HCT116 (cell line): ENCODE measurements around the gene CCDC197. TPM values are rescaled to one million over a fixed set of nuclear protein-coding genes. Genes with fewer than 3 reads are reported as not detected.

Experiments used
- ATAC-seq: fragments of 200-7000 bp; cut with Tn5 transposase; 2 replicates; pipeline ENCODE4 v1.9.1; 2020; ENCODE audit warnings: mild to moderate bottlenecking, moderate library complexity
- BruUV-seq: library from RNA; stranded (reverse); fragments of 400-500 nt; replicated peaks from 2 replicates; lab custom pipeline; 2021; lab: Mats Ljungman, UMichigan
- CTCF ChIA-PET: fragments of 300-600 bp; sonication (Branson Sonifier 250); formaldehyde crosslinking; loops from one replicate; lab custom pipeline; 2021; ENCODE audit warnings: antibody characterized with exemption; lab: Charles Lee
- POLR2A ChIA-PET: fragments of 300-600, 350-600 bp; sonication (Branson Sonifier 250); formaldehyde crosslinking; loops from one replicate; lab custom pipeline; 2021; ENCODE audit warnings: antibody characterized with exemption; lab: Charles Lee
- RAD21 ChIA-PET, 2 experiments: fragments of 300-600 bp; sonication (Branson Sonifier 250); formaldehyde crosslinking; loops; one replicate each; lab custom pipeline; 2023; ENCODE audit warnings: low total read pairs in 2 of 2; ENCODE audit not compliant: uncharacterized antibody in 2 of 2, unreplicated experiment in 2 of 2, low non-redundant PET in 1 of 2; lab: Charles Lee
- DNase-seq: peaks from one replicate; pipeline ENCODE4 v3.0.0-alpha.2; 2010; ENCODE audit warnings: low read depth, low spot score
- H2AFZ ChIP-seq: fragments of 200-600 bp; shearing (Covaris generic), sonication (generic); 2 replicates; pipeline ENCODE4 v1.6.1; 2017; ENCODE audit warnings: low read depth, mixed run types, mixed read lengths, antibody characterized with exemption, low read length; ENCODE audit not compliant: poor library complexity, severe bottlenecking
- H3K27ac ChIP-seq: 2 replicates; pipeline ENCODE4 v1.5.1; 2012; ENCODE audit warnings: low read depth, low read length
- H3K27me3 ChIP-seq: fragments of 200-600 bp; sonication (generic); 2 replicates; pipeline ENCODE4 v1.6.1; 2016; ENCODE audit warnings: mixed run types, low read length, mixed read lengths; ENCODE audit not compliant: insufficient read depth
- H3K36me3 ChIP-seq, 2 experiments: fragments of 200-500 bp in 1 of 2; fragments of 200-600 bp in 1 of 2; sonication (Bioruptor generic) in 1 of 2; sonication (generic) in 1 of 2; 2 replicates each; pipeline versions ENCODE4 v1.5.1 to v1.6.1; 2014 to 2016; ENCODE audit warnings: low read length in 2 of 2, inconsistent platforms in 1 of 2, mixed read lengths in 1 of 2, mixed run types in 1 of 2; ENCODE audit not compliant: insufficient read depth in 2 of 2, control insufficient read depth in 1 of 2
- H3K4me1 ChIP-seq, 2 experiments: fragments of 200-600 bp in 1 of 2; sonication (generic) in 1 of 2; 2 replicates each; pipeline versions ENCODE4 v1.5.1 to v1.6.1; 2012 to 2017; ENCODE audit warnings: low read length in 2 of 2, inconsistent platforms in 1 of 2, mild to moderate bottlenecking in 1 of 2, mixed read lengths in 1 of 2, mixed run types in 1 of 2, moderate library complexity in 1 of 2; ENCODE audit not compliant: insufficient read depth in 2 of 2, control insufficient read depth in 1 of 2
- H3K4me2 ChIP-seq: fragments of 200-600 bp; sonication (generic); 2 replicates; pipeline ENCODE4 v1.6.1; 2017; ENCODE audit warnings: mixed run types, low read length, mixed read lengths
- H3K4me3 ChIP-seq, 2 experiments: fragments of 200-600 bp in 1 of 2; sonication (generic) in 1 of 2; replicated peaks in 1 of 2; 2 replicates each; pipeline ENCODE4 v1.5.1; 2011 to 2016; ENCODE audit warnings: low read length in 2 of 2, control low read depth in 1 of 2, low read depth in 1 of 2, mild to moderate bottlenecking in 1 of 2, mixed read lengths in 1 of 2, mixed run types in 1 of 2
- H3K79me2 ChIP-seq: fragments of 200-600 bp; sonication (generic); 2 replicates; pipeline ENCODE4 v1.6.1; 2017; ENCODE audit warnings: mild to moderate bottlenecking, mixed run types, low read length, moderate library complexity, mixed read lengths; ENCODE audit not compliant: insufficient read depth
- H3K9ac ChIP-seq: fragments of 200-600 bp; sonication (generic); 2 replicates; pipeline ENCODE4 v1.6.1; 2016; ENCODE audit warnings: low read length, mixed read lengths
- H3K9me2 ChIP-seq: fragments of 200-600 bp; sonication (generic), shearing (Covaris generic); 2 replicates; pipeline ENCODE4 v1.6.1; 2017; ENCODE audit warnings: mixed run types, mild to moderate bottlenecking, moderate library complexity; ENCODE audit not compliant: insufficient read depth
- H3K9me3 ChIP-seq, 2 experiments: fragments of 200-500 bp in 1 of 2; fragments of 200-600 bp in 1 of 2; sonication (Bioruptor generic) in 1 of 2; sonication (generic) in 1 of 2; 2 replicates each; pipeline ENCODE4 v1.6.1; 2014 to 2017; ENCODE audit warnings: low read length in 2 of 2, mixed read lengths in 2 of 2, inconsistent platforms in 1 of 2, low read depth in 1 of 2, mild to moderate bottlenecking in 1 of 2, mixed run types in 1 of 2, moderate library complexity in 1 of 2; ENCODE audit not compliant: control insufficient read depth in 1 of 2, insufficient read depth in 1 of 2
- H4K20me1 ChIP-seq: fragments of 200-600 bp; sonication (generic), shearing (Covaris generic); 2 replicates; pipeline ENCODE4 v1.6.1; 2017; ENCODE audit warnings: mixed run types, mild to moderate bottlenecking, moderate library complexity; ENCODE audit not compliant: insufficient read depth
- CBX3 ChIP-seq: IDR thresholded peaks from 2 replicates; pipeline ENCODE4 v1.6.1; 2012; ENCODE audit warnings: low read depth
- CEBPB ChIP-seq: IDR thresholded peaks from 2 replicates; pipeline ENCODE4 v1.6.1; 2012; ENCODE audit warnings: low read depth
- EZH2 ChIP-seq: fragments of 200-600 bp; sonication (generic); IDR thresholded peaks from 2 replicates; pipeline ENCODE4 v1.6.1; 2017; ENCODE audit warnings: antibody characterized with exemption, mixed run types
- FOSL1 ChIP-seq: IDR thresholded peaks from 2 replicates; pipeline ENCODE4 v1.6.1; 2012; ENCODE audit warnings: low read depth
- POLR2A ChIP-seq: IDR thresholded peaks from 2 replicates; pipeline ENCODE4 v1.7.0; 2011; ENCODE audit warnings: borderline replicate concordance; ENCODE audit not compliant: insufficient read depth, insufficient read length; ENCODE audit errors: extremely low read depth
- POLR2AphosphoS5 ChIP-seq: IDR thresholded peaks from 2 replicates; pipeline ENCODE4 v1.6.1; 2011; ENCODE audit warnings: mild to moderate bottlenecking, low read depth, low read length, moderate library complexity
- SIN3A ChIP-seq: IDR thresholded peaks from 2 replicates; pipeline ENCODE4 v1.6.1; 2012; ENCODE audit warnings: low read depth
- SP1 ChIP-seq: IDR thresholded peaks from 2 replicates; pipeline ENCODE4 v1.6.1; 2012; ENCODE audit warnings: low read depth
- TCF7L2 ChIP-seq: IDR thresholded peaks from 2 replicates; pipeline ENCODE4 v1.7.0; 2011; ENCODE audit warnings: borderline replicate concordance, inconsistent platforms; ENCODE audit not compliant: insufficient read depth, insufficient read length; ENCODE audit errors: extremely low read depth
- YY1 ChIP-seq: IDR thresholded peaks from 2 replicates; pipeline ENCODE4 v1.6.1; 2011; ENCODE audit warnings: low read length, low read depth, moderate library complexity, mild to moderate bottlenecking; ENCODE audit not compliant: insufficient replicate concordance; ENCODE audit errors: extremely low read depth
- ZFX ChIP-seq: fragments of 450-650 bp; IDR thresholded peaks from 2 replicates; pipeline ENCODE4 v1.6.1; 2017
- ZNF274 ChIP-seq: fragments of 200-500 bp; sonication (Bioruptor generic); IDR thresholded peaks from 2 replicates; pipeline ENCODE4 v1.6.1; 2014; ENCODE audit warnings: mild to moderate bottlenecking, low read depth, low read length, inconsistent platforms
- intact Hi-C: fragments of 100-400 bp; cut with micrococcal nuclease; formaldehyde crosslinking; loops from 2 replicates; pipeline ENCODE4 v1.10.0; 2022
- total RNA-seq: library from RNA; stranded (reverse); gene quantifications from one replicate; pipeline ENCODE4 v1.2.1, GENCODE V29; 2021; ENCODE audit not compliant: unreplicated experiment
- TF ChIP-seq, protein P1 (sequence below), 3 experiments: fragments of 200-600 bp in 1 of 3; sonication (generic) in 1 of 3; IDR thresholded peaks in 2 of 3; conservative IDR thresholded peaks in 1 of 3; 2 replicates each; pipeline ENCODE4 v1.5.1; 2012 to 2017; ENCODE audit warnings: low read depth in 2 of 3, low read length in 2 of 3, antibody characterized with exemption in 1 of 3, borderline replicate concordance in 1 of 3, control low read depth in 1 of 3, mild to moderate bottlenecking in 1 of 3, mixed read lengths in 1 of 3, mixed run types in 1 of 3, moderate library complexity in 1 of 3; ENCODE audit not compliant: insufficient read depth in 1 of 3
- TF ChIP-seq, protein P2 (sequence below): IDR thresholded peaks from 2 replicates; pipeline ENCODE4 v1.6.1; 2012
- TF ChIP-seq, protein P3 (sequence below): IDR thresholded peaks from 2 replicates; pipeline ENCODE4 v1.6.1; 2012
- TF ChIP-seq, protein P4 (sequence below): IDR thresholded peaks from 2 replicates; pipeline ENCODE4 v1.6.1; 2011; ENCODE audit warnings: mild to moderate bottlenecking, low read length, moderate library complexity; ENCODE audit not compliant: insufficient replicate concordance; ENCODE audit errors: extremely low read depth

Gene CCDC197
- total RNA-seq, 1 experiment from 2014 or later, result not detected

DNA sequence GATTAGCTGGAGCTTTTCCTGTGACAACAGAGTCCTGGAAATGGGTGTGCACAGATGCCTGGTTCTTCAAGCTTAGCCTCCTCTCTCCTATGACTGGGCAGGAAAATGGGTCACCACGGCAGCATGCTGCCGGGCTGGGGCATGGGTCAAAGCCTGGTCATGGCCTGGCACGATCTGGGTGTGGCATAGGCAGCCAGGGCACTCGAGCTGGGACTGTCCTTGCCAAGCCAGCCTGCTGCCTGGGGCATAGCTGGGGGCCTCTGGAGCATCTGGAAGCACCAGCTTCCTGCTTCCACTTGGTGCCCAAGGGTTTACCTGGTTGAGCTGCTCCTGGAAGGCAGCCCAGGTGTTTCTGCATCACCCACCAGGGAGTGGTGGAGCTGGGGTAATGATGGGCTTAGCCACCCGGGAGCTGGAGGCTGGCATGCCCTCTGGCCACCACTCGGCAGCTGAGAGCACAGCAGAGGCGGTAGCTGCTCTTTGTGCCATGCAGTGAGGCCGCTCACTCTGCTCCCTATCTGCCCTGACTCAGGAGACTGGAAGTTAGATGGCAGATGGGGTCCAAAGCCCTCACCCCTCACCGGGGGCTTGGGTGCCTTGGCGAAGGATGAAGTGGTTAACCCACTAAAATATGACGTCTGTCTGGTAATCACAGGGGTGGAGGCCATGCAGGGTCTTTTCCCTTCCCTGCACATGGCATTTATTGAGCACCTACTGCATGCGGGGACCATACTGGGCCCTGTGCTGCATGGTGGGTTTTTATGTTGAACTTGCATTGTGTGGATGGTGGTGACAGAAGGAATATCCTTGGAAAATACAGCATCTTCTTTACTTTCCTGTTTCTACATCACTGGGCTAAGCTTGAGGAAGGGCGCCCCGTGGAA, 30.7 kb downstream of the CCDC197 start (continued):
- TF ChIP-seq POLR2A, result no peak
- TF ChIP-seq FOSL1, result no peak
- TF ChIP-seq, all 23 proteins: peak for 0

DNA sequence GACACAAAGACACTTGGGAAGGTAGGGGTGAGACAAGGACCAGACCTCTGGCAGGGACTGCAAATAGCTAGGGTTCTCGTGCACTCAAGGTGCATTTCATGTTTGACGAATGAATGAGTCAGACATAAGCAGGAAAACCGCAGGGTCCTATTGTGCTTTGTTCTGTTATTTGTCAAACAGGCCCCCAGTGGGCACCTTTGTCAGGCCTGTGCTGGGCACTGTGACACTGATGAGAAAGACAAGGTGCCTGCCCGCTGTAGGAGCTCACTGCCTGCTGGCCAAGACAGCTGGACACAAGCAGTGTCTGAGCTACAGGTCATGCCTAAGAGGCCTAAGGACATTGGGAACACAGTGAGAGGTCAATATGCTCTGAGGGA, 31.3 kb downstream of the CCDC197 start:
- intact Hi-C loops, result no loop called here
- Histone ChIP-seq H3K9me2 (no peaks in the 10 kb centered on the region), H3K9me3 (no peaks in the 10 kb centered on the region), H2AFZ (no peak overlapping the region), H3K27me3 (no peaks in the 10 kb centered on the region), H3K4me2 (peak overlapping the region; percentile 93), H3K79me2 (no peaks in the 10 kb centered on the region; the same call in 1 of the 2 replicates), H3K4me1 (peaks cover 29 to 55% of the 10 kb centered on the region in 2 experiments), H4K20me1 (no peaks in the 10 kb centered on the region), H3K4me3 (peak overlapping the region in 1 of 2 experiments; percentile 66; a peak in 2 of 4 replicates), H3K9ac (peak overlapping the region; percentile 75), H3K27ac (peak overlapping the region; percentile 11; the same call in 1 of the 2 replicates), H3K36me3 (no peaks in the 10 kb centered on the region)
- ChIA-PET POLR2A (interaction anchor here (1.5 kb wide), 1 partner anchor 89 kb away, joined by 5 read pairs; no protein-coding TSS in a partner anchor), RAD21 (interaction anchor here (0.9 to 1.8 kb wide), 6 partner anchors 8 to 108 kb away, joined by 3 to 6 read pairs (median 4); no protein-coding TSS in a partner anchor), CTCF (interaction anchor here (0.9 to 2.8 kb wide), 9 partner anchors 8 to 108 kb away, joined by 3 to 22 read pairs (median 3); no protein-coding TSS in a partner anchor)
- ATAC-seq (peak; percentile 64), DNase-seq (peak; percentile 88)
- TSS peak; percentile 47 for BruUV-seq
- TF ChIP-seq EZH2, result no peak
- no peak for TF ChIP-seq YY1
- TF ChIP-seq POLR2AphosphoS5, result peak; percentile 44; the same call in 1 of the 2 replicates
- no peak for TF ChIP-seq ZFX
- TF ChIP-seq, protein P1, sequence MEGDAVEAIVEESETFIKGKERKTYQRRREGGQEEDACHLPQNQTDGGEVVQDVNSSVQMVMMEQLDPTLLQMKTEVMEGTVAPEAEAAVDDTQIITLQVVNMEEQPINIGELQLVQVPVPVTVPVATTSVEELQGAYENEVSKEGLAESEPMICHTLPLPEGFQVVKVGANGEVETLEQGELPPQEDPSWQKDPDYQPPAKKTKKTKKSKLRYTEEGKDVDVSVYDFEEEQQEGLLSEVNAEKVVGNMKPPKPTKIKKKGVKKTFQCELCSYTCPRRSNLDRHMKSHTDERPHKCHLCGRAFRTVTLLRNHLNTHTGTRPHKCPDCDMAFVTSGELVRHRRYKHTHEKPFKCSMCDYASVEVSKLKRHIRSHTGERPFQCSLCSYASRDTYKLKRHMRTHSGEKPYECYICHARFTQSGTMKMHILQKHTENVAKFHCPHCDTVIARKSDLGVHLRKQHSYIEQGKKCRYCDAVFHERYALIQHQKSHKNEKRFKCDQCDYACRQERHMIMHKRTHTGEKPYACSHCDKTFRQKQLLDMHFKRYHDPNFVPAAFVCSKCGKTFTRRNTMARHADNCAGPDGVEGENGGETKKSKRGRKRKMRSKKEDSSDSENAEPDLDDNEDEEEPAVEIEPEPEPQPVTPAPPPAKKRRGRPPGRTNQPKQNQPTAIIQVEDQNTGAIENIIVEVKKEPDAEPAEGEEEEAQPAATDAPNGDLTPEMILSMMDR (IDR thresholded peaks at IDR 0.05 in 2 of 3, conservative IDR thresholded peaks at IDR 0.05 in 1 of 3; ENCODE audit: borderline replicate concordance in 1 of 3, insufficient read depth in 1 of 3, low read depth in 2 of 3, low read length in 2 of 3), result 0 out of 6 replicates have a peak, but pooled peaks of 1 of the 3 experiments have one; percentile 4
- TF ChIP-seq CEBPB, result no peak
- no peak for TF ChIP-seq ZNF274
- TF ChIP-seq, protein P2, sequence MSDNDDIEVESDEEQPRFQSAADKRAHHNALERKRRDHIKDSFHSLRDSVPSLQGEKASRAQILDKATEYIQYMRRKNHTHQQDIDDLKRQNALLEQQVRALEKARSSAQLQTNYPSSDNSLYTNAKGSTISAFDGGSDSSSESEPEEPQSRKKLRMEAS, result no peak
- no peak for TF ChIP-seq SIN3A
- peak; percentile 38 for TF ChIP-seq TCF7L2
- TF ChIP-seq, protein P3, sequence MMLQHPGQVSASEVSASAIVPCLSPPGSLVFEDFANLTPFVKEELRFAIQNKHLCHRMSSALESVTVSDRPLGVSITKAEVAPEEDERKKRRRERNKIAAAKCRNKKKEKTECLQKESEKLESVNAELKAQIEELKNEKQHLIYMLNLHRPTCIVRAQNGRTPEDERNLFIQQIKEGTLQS, result no peak
- TF ChIP-seq SP1, result no peak
- TF ChIP-seq CBX3, result no peak
- TF ChIP-seq, protein P4, sequence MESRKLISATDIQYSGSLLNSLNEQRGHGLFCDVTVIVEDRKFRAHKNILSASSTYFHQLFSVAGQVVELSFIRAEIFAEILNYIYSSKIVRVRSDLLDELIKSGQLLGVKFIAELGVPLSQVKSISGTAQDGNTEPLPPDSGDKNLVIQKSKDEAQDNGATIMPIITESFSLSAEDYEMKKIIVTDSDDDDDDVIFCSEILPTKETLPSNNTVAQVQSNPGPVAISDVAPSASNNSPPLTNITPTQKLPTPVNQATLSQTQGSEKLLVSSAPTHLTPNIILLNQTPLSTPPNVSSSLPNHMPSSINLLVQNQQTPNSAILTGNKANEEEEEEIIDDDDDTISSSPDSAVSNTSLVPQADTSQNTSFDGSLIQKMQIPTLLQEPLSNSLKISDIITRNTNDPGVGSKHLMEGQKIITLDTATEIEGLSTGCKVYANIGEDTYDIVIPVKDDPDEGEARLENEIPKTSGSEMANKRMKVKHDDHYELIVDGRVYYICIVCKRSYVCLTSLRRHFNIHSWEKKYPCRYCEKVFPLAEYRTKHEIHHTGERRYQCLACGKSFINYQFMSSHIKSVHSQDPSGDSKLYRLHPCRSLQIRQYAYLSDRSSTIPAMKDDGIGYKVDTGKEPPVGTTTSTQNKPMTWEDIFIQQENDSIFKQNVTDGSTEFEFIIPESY, result peak; percentile 33
